Measurements from ENCODE around the gene NOD2.

NOD2 gene

DNA sequence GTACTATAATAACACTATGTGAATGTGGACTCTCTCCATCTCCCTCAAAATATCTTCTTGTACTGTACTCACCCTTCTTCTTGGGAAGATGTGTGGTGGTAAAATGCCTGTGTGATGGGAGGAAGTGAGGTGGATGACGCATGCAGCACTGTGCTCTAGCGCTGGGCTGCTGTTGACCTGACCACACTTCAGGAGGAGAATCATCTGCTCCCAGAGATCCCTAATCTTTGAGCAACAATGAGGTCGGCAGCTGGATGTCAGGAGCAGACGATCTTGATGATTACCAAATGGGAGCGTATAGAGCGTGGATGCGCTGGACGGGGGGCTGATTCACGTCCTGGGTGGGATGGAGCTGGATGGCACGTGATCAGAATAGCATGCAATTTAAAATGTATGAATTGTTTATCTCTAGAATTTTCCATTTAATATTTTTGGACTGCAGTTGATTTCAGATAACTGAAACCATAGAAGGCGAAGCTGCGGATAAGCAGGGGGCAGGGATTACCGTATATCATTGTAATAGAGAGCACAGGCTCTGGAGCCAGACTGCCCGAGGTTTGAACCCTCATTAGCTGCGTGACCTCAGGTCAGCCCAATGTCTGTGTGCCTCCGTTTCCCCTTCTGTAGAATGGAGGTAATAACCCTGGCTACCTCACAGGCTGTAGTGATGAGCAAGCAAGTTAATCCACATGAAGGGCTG is 24.8 kb downstream of the NOD2 start:
- DNase-seq = no peak

DNA sequence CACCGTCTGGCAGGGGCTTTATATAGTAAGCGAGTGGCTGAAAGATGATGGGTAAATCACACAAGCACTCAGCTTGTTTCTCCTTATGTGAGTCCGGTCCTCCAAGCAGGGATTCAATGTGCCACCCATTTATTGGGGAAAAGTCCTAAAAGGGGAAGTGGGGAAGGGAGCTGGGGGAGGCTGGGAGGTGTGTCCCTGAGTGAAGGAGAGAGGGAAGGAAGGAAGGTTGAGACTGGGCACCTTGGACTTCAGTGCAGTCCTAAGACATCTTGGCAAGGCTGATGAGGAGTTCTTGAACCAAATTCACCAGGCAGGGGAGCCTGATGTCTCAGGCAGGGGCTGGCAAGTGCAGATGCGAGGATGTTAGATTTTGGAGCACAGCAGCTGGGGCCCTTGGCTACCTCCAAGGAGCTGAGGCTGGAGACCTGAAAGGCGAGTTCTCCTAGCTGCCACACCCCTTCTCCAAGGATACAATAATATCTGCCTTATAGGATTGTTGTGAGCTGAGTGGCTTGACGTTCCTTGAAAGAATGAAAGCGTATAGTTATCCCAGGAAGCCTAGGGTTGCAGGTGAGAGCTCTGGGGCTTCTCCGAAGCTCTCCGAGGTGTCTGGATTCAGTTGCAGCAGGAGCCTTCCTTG is 25.5 kb downstream of the NOD2 start:
- no peak for DNase-seq

DNA sequence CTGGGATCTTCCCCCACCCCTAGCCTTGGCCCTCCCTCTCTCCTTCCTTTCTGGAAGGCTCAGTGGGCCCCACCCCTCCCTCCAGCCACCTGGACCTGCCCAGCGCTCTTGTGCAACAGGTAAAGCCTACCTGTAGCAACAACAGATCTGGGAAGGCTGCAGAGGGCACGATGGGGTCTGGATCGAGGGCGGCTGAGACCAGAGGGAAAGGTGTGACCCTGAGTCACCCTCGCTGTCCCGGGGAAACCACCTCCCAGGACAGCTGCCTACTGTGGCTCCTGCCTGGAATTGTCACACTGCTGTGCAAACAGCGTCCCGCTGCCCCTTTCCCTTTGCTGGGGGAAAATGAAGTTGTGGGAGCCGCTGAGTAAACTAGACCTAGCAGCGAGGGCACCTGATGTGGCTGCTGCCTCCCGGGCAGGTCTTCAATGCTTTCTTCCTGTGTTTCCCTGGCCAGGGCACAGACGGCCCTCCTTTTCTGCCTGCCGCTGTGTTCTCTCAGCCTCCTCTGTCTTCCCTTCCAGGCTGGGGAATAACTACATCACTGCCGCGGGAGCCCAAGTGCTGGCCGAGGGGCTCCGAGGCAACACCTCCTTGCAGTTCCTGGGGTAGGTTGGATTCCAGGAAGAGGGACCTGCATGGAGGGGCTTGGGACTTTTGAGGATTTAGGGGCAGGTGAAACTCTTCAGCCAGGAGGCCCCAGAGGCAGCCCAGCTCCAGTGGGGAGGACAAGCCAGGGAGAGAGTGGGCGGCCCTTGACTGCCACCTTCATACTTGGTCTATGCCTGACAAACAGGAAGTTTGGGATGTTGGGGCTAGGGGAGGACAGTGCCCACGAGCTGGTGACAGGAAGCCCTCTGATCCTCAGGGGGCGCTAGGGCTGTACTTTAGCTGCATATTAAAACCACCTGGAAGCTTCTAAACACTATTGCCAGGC is 26.3 kb downstream of the NOD2 start:
- DNase-seq = no peak

DNA sequence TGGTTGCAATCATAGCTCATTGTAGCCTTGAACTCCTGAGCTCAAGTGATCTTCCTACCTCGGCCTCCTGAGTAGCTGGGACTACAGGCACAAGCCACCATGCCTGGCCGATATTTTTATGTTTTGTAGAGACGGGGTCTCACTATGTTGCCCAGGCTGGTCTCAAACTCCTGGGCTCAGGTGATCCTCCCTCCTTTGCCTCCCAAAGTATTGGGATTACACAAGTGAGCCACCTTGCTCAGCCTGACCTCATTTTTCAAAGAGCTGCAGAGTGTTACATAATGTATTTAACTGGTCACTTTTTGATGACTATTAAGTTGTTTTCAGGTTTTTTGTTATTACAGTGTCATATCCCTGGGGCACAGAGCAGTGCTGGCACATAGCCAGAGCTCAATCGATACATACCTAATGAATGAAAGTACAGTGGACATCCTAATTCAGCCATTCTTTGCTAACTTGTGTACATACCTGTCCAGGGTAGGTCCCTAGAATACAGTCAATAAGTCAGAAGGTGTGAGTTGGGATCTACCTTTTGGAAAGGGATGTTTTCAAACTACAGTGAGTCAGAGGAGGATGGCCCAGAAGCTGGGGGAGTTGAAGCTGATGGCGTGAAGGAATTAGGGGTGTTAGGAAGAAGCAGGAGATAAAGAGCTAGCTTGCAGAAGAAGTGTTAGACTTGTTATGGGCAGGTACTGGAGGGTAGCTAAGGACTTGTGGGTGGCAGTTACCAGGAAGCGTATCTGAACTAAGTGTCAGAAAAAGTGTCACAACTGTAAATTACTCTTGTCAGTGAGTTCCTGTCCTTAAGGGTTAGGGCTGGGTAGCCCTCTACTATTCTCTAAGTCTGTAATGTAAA is 28.4 kb downstream of the NOD2 start:
- no peak for DNase-seq

DNA sequence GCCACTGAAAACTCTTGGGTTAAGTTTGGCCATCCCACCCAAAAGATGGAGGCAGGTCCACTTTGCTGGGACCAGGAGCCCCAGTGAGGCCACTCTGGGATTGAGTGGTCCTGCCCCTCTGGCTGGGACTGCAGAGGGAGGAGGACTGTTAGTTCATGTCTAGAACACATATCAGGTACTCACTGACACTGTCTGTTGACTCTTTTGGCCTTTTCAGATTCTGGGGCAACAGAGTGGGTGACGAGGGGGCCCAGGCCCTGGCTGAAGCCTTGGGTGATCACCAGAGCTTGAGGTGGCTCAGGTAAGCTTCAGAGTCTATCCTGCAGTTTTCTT is 29.0 kb downstream of the NOD2 start:
- DNase-seq = no peak

DNA sequence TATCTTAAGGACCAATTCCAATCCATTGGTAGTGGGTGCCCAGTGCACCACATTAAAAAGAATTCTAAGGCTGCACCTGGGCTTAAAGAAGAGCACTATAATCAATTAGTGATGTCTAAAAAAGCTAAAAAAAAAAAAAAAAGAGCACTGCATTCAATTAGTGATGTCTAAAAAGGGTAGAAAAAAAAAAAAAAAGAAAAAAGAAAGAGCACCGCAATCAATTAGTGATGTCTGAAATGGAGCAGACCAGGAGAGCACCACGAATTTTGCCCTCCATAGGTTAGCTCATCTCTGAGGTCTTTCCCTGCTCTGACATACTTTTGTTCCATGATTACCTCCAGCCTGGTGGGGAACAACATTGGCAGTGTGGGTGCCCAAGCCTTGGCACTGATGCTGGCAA is 29.6 kb downstream of the NOD2 start:
- no peak for DNase-seq

DNA sequence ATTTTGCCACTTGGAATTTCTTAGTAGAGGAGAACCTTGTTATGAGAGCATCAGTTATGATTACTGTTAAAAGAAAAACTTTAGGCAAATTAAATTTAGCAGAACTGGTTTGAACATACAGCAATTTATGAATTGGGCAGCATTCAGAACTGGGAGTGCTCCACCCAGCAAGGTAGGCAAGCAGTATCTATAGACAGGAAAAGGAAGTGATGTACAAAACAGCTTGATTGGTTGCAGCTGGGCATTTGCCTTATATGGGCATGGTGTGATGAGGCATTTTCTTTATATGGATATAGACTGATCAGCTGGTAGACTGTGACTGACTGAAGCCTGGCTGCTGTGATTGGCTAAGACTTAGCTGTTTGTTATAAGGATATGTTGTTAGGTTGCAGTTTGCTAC is 30.9 kb downstream of the NOD2 start:
- no peak for DNase-seq

DNA sequence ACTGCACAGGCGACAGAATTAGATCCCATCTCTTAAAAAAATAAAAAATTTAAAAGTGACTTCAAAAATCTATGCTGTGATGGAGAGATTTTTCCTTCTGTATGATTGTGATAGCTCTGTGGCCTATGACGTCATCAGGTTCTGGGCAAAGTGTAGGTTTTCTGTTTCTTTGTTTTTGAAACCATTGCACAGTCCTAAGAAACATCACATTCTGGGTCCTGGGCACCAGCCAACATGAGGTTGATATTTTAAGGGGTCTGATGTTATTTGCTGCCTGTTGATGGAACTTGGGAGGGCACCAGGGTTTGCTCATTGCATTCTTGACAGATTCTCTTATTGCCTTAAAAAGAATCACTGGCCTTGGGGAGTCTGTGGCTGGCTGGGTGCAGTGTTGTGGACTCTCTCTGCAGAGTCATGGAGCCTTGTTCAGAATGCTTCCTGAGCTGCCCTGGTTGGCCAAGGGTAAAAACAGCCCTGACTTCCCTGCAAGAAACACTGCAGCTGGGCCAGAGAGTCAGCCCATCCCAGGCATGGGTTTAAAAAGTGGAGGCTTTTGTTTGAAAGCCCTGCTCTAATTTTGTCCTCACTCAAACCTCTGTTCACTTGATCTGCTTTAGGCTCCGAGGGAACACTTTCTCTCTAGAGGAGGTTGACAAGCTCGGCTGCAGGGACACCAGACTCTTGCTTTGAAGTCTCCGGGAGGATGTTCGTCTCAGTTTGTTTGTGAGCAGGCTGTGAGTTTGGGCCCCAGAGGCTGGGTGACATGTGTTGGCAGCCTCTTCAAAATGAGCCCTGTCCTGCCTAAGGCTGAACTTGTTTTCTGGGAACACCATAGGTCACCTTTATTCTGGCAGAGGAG is 38.0 kb downstream of the NOD2 start:
- no peak for DNase-seq

DNA sequence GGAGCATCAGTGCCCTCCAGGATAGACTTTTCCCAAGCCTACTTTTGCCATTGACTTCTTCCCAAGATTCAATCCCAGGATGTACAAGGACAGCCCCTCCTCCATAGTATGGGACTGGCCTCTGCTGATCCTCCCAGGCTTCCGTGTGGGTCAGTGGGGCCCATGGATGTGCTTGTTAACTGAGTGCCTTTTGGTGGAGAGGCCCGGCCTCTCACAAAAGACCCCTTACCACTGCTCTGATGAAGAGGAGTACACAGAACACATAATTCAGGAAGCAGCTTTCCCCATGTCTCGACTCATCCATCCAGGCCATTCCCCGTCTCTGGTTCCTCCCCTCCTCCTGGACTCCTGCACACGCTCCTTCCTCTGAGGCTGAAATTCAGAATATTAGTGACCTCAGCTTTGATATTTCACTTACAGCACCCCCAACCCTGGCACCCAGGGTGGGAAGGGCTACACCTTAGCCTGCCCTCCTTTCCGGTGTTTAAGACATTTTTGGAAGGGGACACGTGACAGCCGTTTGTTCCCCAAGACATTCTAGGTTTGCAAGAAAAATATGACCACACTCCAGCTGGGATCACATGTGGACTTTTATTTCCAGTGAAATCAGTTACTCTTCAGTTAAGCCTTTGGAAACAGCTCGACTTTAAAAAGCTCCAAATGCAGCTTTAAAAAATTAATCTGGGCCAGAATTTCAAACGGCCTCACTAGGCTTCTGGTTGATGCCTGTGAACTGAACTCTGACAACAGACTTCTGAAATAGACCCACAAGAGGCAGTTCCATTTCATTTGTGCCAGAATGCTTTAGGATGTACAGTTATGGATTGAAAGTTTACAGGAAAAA is 38.8 kb downstream of the NOD2 start:
- DNase-seq = no peak

DNA sequence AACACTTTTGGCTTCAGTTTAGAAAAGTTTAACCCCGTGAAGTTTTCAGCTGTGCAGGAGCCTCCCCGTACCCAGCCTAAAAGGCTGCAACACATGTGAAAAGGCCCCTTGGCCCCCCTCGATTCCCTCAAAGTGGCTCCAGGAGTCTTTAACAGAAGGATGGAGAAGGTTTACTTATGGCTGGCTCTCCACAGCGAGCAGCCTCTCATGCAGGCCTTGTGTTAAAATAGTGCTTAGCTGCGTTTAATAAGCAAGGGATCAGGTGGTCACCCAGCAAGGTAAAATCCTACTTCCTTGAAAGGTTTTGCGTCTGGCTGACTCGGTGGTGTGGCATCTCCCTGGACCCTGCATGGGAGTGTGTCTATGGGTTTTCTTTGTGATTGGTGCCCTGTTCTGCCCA is 40.1 kb downstream of the NOD2 start:
- DNase-seq = no peak

DNA sequence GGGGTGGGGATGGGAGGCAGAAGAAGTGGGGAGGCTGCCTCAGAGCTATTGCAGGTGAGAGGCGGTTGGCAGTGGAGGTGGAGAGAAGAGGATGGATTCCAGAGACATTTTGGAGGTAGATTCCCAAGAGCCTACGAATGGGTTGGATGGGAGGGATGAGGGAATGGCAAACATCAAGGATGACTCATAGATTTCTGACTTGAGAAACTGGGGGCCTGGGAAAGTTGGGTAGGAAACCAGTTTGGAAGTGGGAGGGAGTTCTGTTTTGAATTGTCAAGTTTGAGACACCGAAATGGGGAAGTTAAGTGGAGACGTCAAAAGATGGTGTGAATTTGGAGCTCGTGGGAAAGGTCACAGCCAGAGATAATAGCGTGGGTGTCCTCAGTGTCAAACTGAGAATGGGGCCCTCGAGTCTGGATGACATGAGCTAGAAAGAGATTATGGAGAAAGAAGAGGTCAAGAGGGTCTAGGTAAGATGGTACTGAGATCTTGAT is 42.3 kb downstream of the NOD2 start:
- DNase-seq = no peak

DNA sequence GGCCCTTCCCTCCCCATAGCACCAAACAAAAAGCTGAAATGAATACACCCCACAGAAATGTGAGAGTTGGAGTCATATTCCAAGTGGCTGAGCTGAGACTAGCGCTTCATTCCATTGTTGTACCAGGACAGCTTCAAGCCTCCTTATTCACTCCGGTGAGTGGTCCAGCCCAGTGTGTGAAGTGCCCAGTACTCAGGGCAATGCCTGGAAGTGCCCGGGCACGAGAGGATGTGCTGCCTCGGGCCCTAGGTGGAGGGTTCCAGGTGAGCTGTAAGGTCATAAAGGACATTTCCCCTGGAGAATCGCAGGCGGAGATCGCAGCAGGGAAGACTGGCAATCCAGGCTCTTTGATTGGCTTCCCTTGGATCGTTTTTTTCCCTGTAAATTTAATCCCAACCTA is 43.0 kb downstream of the NOD2 start:
- DNase-seq = no peak

DNA sequence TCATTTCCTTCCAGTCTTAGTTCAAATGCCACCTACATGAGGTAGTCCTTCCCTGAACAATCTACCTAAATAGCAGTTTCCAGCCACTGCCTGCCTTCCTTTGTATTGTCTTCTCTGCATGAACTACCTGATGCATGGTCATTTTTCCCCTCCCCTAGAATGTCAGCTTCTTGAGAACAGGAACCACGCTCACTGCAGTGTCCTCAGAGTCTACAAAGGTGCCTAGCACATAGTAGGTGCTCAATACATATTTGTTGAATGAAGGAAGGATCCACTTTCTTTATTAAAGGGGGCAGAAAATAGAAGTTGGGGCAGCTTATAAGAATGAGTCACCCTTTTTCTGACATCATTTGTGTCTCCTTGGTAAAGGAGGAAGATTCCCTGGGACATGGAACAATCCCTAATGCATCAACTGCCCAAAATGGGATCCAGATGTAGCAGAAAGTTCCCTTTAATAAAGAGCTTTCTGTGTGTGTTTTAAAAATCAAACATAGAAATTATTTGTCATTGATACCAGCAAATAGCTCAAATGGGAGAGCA is 44.1 kb downstream of the NOD2 start:
- DNase-seq = no peak

DNA sequence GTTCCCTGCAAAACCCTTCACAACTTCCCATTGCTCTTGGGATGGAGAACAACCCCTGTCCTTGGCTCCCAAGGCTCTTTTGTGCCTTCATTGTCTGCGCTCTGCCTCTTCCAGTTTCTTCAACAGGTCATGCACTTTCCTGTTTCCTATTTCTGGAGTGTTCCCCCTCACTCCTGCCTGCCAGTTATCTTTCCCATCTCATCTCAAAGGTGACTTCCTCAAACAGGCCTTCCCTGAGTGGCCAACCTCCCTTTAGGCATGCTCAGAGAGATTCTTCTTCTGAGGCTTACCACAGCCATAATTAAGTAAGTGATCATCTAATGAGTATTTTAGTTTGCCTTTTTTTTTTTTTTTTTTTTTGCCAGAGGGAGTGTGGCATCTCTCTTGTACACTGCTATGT is 45.6 kb downstream of the NOD2 start:
- DNase-seq = no peak

DNA sequence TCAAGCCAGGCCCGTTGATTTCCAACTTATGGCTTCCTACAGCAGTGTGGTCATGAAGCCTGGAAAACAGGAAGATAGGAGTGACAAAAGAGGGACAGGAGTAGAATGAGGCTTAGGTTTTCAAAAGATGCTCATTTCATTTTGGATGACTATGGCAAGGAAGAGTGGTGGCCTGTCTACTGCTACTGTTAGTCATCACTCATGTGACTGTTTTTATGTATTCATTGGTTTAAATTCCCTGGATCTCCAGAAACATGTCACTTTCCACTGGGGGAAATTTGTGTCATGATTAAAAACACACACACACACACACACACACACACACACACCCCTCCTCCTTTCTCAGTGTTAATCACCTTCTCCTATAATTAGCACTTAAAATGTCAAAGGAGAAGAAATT is 47.3 kb downstream of the NOD2 start:
- no peak for DNase-seq

DNA sequence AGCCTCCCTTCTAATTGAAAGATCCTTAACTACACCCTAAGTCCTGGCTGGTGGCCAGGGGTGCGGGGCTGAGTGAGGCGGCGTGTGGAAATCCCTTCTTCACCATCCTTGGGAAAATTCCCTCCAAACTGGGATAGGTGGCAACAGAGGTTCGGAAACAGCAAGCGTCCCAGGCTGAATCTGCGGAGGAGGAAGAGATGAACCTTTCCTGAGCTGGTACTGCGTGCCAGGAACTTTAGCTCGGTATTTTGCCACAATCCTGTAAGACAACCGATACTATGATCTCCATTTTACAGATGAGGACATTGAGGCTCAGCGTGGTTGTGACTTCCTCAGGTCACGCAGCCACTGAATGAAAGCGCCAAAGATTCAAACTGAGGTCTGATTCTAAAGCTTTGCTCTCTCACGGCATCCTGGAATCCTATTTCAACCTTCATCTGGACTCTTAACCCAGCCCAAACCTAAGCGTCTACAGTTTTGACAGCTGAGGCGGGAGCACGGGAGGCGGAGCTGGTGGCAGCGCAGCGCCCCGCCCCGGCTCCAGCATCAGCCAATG is 47.9 kb downstream of the NOD2 start:
- no peak for DNase-seq

DNA sequence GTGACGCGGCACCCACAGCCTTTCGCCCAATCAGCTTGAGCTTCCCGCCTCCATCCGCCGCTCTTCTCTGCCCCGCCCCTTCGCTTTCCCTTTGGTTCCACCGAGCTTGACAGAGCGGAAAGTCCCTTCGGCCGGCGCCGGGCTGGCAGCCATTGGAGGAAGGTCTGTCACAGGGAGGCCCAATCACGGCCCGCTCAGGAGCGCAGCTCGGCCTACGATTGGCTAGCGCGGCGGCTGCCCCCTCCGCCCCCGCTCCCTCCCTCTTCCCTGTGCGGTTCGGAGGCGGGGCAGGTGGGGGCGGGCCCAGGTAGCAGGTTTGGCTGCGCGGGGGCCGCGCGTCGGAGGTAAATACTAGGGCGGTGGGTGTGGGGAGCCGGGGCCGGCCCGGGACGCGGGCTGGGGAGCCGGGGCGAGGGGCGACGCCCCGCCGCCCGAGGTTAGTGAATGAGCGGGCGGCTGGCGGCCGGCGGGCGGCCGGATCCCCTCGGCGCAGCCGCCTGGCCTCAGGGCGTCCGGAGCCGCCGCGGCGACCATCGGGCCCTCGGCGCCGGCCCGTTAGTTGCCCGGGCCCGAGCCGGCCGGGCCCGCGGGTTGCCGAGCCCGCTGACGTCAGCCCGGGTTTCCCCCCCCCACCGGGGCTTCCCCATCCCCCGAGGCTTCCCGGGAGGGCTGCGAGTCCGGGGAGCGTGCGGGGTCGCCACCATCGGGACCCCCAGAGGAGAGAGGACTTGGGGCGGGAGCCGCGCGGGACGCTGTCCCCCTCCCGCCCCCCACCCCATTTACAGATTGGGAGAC is 48.6 kb downstream of the NOD2 start, which contains the start of gene CYLD:
TSS of gene CYLD (plus strand) at position 306 of the 795 bp plus-strand sequence. CDS start 7,613 bp downstream, outside the sequence.
- peak; percentile 93 for DNase-seq

DNA sequence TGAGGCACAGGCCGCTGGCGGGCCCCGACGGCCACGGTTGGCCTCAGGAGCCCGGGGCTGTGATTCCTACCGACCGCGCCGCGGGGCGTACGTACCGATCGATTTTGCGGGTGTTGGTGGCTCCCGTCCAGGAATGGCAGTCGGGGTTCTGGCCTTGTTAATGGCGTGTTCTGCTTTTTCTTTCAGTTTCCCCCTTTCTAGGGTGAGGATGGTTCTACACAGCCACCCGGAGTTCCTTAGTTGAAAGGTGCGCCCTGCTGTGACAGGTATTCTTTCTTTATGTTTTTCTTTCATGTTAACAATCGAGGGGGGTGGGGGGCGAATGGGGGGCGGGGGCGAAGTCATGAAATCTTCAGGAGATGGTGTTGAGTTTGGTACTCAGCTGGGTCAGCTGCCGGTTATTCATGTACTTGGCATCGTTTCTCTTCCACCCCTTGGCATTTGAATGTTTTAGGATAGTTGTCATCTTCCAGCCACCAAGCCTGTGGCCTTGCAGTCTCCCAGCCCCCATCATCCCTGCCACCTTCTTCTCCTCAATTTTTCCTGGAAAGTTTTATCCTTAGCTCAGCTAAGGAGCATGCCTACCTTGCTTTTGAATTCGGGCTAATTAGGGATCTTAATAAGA is 49.3 kb downstream of the NOD2 start:
- DNase-seq = no peak

Data from NCI-H526 treated with DMSO at 0.1 percent for 48 hours (cell line).